Type B pancreatic cell (in vitro differentiated cells): Measurements from ENCODE around the gene AFAP1. TPM values are rescaled to one million over a fixed set of nuclear protein-coding genes. Genes with fewer than 3 reads are reported as not detected.

Source experiments
- DNase-seq: peaks from one replicate; pipeline ENCODE4 v3.0.0; 2021; ENCODE audit warnings: mixed read lengths; ENCODE audit not compliant: unreplicated experiment; ENCODE audit errors: extremely low spot score
- H3K27ac Mint-ChIP-seq: 2 replicates; pipeline ENCODE4 v1.8.0; 2021; ENCODE audit warnings: mild to moderate bottlenecking, mixed read lengths
- H3K27me3 Mint-ChIP-seq: 2 replicates; pipeline ENCODE4 v1.8.0; 2021; ENCODE audit warnings: mixed read lengths
- H3K36me3 Mint-ChIP-seq: 2 replicates; pipeline ENCODE4 v1.8.0; 2021; ENCODE audit warnings: mixed read lengths
- H3K4me1 Mint-ChIP-seq: one replicate; pipeline ENCODE4 v1.8.0; 2021; ENCODE audit warnings: mixed read lengths; ENCODE audit not compliant: unreplicated experiment
- H3K4me3 Mint-ChIP-seq: 2 replicates; pipeline ENCODE4 v1.8.0; 2021; ENCODE audit warnings: mild to moderate bottlenecking, mixed read lengths
- H3K9me3 Mint-ChIP-seq: 2 replicates; pipeline ENCODE4 v1.8.0; 2021; ENCODE audit warnings: mixed read lengths
- CTCF ChIP-seq: fragments of 200-600 bp; sonication (generic); conservative IDR thresholded peaks from 2 replicates; pipeline ENCODE4 v1.5.0; 2021; ENCODE audit warnings: antibody characterized with exemption, mild to moderate bottlenecking
- total RNA-seq: library from RNA; stranded (reverse); gene quantifications from 2 replicates; pipeline ENCODE4 v1.2.1, GENCODE V29; 2021; ENCODE audit warnings: low replicate concordance

The AFAP1 gene
- total RNA-seq, 1 donor from 2014 or later = 36.6 TPM

- no peak for DNase-seq
- peak overlapping the region; percentile 62 for H3K27ac Mint-ChIP-seq
- no peaks in the 10 kb centered on the region for H3K9me3 Mint-ChIP-seq
- H3K27me3 Mint-ChIP-seq = no peaks in the 10 kb centered on the region
- H3K4me3 Mint-ChIP-seq = no peak overlapping the region
- H3K36me3 Mint-ChIP-seq = peaks cover 41% of the 10 kb centered on the region
- no peak for TF ChIP-seq CTCF
- H3K4me1 Mint-ChIP-seq = peaks cover 40% of the 10 kb centered on the region
Measured at GRCh38 chr4:7816771-7817170, 122.9 kb downstream of the AFAP1 start.

- Mint-ChIP-seq H3K4me3 (no peak overlapping the region), H3K4me1 (peaks cover 35% of the 10 kb centered on the region), H3K27me3 (no peaks in the 10 kb centered on the region), H3K9me3 (no peaks in the 10 kb centered on the region), H3K36me3 (peaks cover 41% of the 10 kb centered on the region), H3K27ac (no peak overlapping the region)
- TF ChIP-seq CTCF = no peak
- no peak for DNase-seq
Measured at GRCh38 chr4:7815981-7816380, 123.7 kb downstream of the AFAP1 start.

- DNase-seq = no peak
- Mint-ChIP-seq H3K27me3 (no peaks in the 10 kb centered on the region), H3K9me3 (no peaks in the 10 kb centered on the region), H3K4me1 (peaks cover 35% of the 10 kb centered on the region), H3K36me3 (peaks cover 41% of the 10 kb centered on the region), H3K27ac (no peak overlapping the region), H3K4me3 (no peak overlapping the region)
- TF ChIP-seq CTCF = no peak
Measured at GRCh38 chr4:7815562-7815961, 124.1 kb downstream of the AFAP1 start.

- Mint-ChIP-seq H3K9me3 (no peaks in the 10 kb centered on the region), H3K27me3 (no peaks in the 10 kb centered on the region), H3K4me3 (no peak overlapping the region), H3K36me3 (peaks cover 42% of the 10 kb centered on the region), H3K27ac (no peak overlapping the region), H3K4me1 (peaks cover 35% of the 10 kb centered on the region)
- no peak for DNase-seq
- no peak for TF ChIP-seq CTCF
Measured at GRCh38 chr4:7814451-7814850, 125.2 kb downstream of the AFAP1 start.

- H3K4me1 Mint-ChIP-seq = peaks cover 36% of the 10 kb centered on the region
- no peak for TF ChIP-seq CTCF
- H3K9me3 Mint-ChIP-seq = no peaks in the 10 kb centered on the region
- no peak overlapping the region for H3K4me3 Mint-ChIP-seq
- H3K27me3 Mint-ChIP-seq = no peaks in the 10 kb centered on the region
- no peak for DNase-seq
- peaks cover 44% of the 10 kb centered on the region for H3K36me3 Mint-ChIP-seq
- no peak overlapping the region for H3K27ac Mint-ChIP-seq
Measured at GRCh38 chr4:7813674-7814073, 126.0 kb downstream of the AFAP1 start.

- H3K4me1 Mint-ChIP-seq = peaks cover 32% of the 10 kb centered on the region
- no peak overlapping the region for H3K27ac Mint-ChIP-seq
- H3K27me3 Mint-ChIP-seq = no peaks in the 10 kb centered on the region
- DNase-seq = no peak
- no peak for TF ChIP-seq CTCF
- H3K36me3 Mint-ChIP-seq = peaks cover 43% of the 10 kb centered on the region
- no peak overlapping the region for H3K4me3 Mint-ChIP-seq
- H3K9me3 Mint-ChIP-seq = no peaks in the 10 kb centered on the region
Measured at GRCh38 chr4:7812921-7813320, 126.7 kb downstream of the AFAP1 start.
